ENCODE results near the gene ADAMTS5.

DNA sequence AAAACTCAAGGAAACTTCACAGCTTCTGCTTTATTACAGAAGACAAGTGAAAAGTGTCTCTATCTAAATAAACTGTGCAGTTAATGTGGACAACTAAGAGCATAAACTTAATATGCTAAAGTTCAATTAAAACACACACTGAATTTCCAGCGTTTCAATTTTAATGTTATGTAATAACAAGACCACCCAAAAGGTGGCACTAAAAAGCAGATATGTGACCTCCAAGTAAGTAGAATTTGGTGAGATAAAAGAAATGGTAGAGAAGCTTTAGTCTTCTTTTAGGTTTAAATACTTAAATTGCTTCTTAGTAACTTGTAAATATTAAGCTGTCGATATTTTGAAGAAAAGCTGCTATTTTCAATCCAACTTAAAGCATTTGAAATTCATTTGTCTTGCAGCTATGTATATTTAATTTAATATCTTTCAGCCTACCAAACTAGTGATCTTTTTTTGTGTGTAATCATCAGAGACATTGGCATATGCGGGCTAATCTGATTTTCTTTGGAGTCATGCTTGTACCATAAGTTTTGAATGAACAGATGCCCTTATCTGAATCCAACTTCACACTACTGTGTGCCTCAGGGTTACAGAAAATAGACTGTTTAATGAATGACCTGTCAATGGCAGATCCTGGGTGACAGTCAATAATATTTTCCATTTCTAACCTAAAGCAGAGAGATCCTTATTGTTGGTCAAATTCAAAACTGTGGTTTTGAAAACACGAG is 85.2 kb downstream of the ADAMTS5 start:
- TF ChIP-seq POLR2A (IDR thresholded peaks at IDR 0.05) (no peak), POLR2AphosphoS5 (IDR thresholded peaks at IDR 0.05; ENCODE audit: insufficient read depth in 1 of 2, low read depth in 1 of 2) (no peak)
- TF ChIP-seq, protein P1, sequence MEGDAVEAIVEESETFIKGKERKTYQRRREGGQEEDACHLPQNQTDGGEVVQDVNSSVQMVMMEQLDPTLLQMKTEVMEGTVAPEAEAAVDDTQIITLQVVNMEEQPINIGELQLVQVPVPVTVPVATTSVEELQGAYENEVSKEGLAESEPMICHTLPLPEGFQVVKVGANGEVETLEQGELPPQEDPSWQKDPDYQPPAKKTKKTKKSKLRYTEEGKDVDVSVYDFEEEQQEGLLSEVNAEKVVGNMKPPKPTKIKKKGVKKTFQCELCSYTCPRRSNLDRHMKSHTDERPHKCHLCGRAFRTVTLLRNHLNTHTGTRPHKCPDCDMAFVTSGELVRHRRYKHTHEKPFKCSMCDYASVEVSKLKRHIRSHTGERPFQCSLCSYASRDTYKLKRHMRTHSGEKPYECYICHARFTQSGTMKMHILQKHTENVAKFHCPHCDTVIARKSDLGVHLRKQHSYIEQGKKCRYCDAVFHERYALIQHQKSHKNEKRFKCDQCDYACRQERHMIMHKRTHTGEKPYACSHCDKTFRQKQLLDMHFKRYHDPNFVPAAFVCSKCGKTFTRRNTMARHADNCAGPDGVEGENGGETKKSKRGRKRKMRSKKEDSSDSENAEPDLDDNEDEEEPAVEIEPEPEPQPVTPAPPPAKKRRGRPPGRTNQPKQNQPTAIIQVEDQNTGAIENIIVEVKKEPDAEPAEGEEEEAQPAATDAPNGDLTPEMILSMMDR (IDR thresholded peaks at IDR 0.05) = peak in 2 of 3 experiments; percentile 7 to 15
